ENCODE results near the gene NLRX1.

GRCh38 chr11:119195680-119196079 is 27.2 kb downstream of the NLRX1 start:
- TF ChIP-seq CTCF (IDR thresholded peaks at IDR 0.05; ENCODE audit: low read length) = no peak
- TF ChIP-seq EZH2 (optimal IDR thresholded peaks at IDR 0.05; ENCODE audit: low read depth, low read length) = no peak
- TF ChIP-seq EZH2phosphoT487 (IDR thresholded peaks at IDR 0.05; ENCODE audit: low read length) = no peak

Data from MM.1S (cell line).